ENCODE data around the gene LGMN.

LGMN gene

GRCh38 chr14:92668276-92668973 lies 80.0 kb downstream of the LGMN start:
- no peak overlapping the region for H3K27ac ChIP-seq
- TF ChIP-seq, protein P1, sequence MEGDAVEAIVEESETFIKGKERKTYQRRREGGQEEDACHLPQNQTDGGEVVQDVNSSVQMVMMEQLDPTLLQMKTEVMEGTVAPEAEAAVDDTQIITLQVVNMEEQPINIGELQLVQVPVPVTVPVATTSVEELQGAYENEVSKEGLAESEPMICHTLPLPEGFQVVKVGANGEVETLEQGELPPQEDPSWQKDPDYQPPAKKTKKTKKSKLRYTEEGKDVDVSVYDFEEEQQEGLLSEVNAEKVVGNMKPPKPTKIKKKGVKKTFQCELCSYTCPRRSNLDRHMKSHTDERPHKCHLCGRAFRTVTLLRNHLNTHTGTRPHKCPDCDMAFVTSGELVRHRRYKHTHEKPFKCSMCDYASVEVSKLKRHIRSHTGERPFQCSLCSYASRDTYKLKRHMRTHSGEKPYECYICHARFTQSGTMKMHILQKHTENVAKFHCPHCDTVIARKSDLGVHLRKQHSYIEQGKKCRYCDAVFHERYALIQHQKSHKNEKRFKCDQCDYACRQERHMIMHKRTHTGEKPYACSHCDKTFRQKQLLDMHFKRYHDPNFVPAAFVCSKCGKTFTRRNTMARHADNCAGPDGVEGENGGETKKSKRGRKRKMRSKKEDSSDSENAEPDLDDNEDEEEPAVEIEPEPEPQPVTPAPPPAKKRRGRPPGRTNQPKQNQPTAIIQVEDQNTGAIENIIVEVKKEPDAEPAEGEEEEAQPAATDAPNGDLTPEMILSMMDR (conservative IDR thresholded peaks at IDR 0.05): no peak

- no peak overlapping the region for H3K27ac ChIP-seq
- TF ChIP-seq, protein P1 (conservative IDR thresholded peaks at IDR 0.05): no peak
Observed at GRCh38 chr14:92666251-92666650, 82.2 kb downstream of the LGMN start.

- TF ChIP-seq, protein P1 (conservative IDR thresholded peaks at IDR 0.05): no peak
- H3K27ac ChIP-seq: no peak overlapping the region
Observed at GRCh38 chr14:92665661-92666110, 82.7 kb downstream of the LGMN start.

DNA sequence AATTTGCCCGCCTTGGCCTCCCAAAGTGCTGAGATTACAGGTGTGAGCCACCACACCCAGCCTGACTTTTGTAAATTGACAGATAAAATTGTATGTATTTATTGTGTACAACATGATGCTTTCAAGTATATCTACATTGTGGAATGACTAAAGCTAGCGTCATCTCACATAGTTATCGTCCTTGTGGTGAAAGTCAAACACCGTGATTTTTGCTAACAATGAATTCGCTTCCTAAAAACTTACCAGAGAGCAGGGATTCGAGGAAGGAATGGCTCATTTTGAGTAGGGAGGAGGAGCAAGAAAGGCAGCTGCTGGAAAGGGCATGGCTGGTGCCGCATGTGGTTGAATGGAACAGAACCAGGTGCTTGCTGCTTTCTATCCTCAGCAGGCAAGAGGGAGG lies 85.4 kb downstream of the LGMN start:
- TF ChIP-seq, protein P1 (conservative IDR thresholded peaks at IDR 0.05): no peak
- no peak overlapping the region for H3K27ac ChIP-seq

- TF ChIP-seq, protein P1 (conservative IDR thresholded peaks at IDR 0.05): no peak
- H3K27ac ChIP-seq: peak overlapping the region; percentile 44; the same call in 1 of the 2 replicates
Observed at GRCh38 chr14:92660571-92660970, 87.9 kb downstream of the LGMN start.

- TF ChIP-seq, protein P1 (conservative IDR thresholded peaks at IDR 0.05): no peak
- H3K27ac ChIP-seq: peak overlapping the region; percentile 44
Observed at GRCh38 chr14:92659765-92660561, 88.5 kb downstream of the LGMN start.

DNA sequence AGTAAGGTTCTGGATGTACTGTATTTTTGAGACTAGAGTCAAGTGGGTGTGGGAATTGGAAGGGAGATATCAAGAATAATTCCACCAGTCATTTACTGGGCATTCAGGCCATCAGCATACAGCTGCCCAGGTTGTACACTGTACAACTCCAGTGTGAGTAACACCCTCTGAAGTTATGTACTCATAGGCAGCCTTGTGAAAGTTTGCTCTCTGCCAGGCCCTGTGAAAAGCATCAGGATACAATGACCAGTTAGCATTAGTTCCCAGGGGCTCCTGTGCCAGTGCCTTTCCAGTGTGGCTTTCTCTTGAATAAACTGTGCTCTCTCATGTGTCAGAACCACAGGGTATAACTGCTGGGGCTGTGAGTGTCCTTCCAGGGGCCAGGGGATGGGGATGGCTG lies 89.7 kb downstream of the LGMN start:
- H3K27ac ChIP-seq: no peak overlapping the region; the same call in 1 of the 2 replicates
- TF ChIP-seq, protein P1 (conservative IDR thresholded peaks at IDR 0.05): no peak
